ENCODE measurements around the gene HSPA4L.

Gene HSPA4L

DNA sequence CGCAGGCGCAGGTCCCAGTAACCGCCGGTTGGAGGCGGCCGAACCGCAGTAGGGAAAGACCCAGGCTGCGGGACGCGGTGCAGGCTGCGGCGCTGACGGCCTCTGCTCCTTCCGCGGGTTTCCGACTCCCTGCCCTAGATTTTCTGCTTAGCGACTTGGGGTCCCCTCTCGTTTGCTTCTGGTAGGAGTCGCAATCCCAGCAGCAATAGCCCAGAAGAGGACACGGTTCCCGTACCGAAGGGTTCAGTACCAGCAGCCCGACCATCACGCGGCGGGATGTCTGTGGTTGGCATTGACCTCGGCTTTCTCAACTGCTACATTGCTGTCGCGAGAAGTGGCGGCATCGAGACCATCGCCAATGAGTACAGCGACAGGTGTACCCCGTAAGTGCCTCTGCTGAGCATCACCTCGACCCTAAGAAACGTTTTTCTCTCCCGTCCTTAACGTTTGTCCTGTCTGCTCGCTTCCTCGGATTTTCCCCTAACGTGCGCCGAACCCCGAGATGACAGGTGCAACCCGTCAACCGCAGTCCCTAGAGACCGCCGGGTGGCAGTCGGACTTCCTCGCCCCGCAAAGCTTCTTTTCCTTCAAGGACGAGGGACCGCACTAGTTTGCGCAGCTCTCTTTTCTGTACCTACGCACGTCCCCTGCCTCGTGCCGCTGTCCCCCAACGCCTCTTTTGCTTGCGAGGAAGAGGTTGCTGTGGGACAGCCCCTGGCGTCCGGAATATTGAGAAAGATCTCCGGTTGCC, at the start of gene HSPA4L:
HSPA4L (plus strand) TSS at position 48 of the 751 bp plus-strand sequence; CDS start at position 277, 229 bp downstream.
- DNase-seq (ENCODE audit: low read depth in 2 of 2): peak; percentile 20 to 21

DNA sequence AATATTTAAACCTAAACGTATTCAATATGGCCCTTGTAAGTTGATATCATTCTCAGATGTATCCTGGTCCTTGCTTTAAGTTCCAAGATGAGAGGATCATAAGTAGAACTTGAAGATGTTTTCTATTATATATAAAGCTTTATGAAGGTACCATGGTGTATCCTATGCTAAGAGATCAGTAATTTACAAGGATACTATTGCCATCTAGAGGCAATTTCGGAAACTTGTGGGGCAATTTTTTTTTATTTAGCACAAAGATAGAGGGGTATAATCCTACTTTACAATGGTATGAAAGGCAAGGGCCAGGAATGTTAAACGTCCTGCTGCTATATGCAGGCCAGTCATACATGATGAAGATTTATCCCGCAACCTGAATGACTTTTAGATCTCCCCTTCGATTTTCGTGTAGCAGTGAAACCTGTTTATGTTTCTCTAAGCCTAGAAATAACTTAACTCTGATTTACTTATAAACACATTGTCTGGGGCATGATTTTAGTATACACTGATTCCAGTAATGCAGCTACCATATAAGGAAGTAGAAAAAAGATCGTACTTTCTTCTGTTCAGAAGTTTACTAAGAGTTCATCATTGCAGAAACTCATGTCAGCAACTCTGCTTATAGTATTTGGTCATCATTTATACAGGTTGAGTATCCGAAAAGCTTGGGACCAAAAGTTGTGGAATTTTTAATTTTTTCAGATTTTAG, 49.3 kb upstream of the HSPA4L start:
- no peak for DNase-seq (ENCODE audit: low read depth in 2 of 2)

DNA sequence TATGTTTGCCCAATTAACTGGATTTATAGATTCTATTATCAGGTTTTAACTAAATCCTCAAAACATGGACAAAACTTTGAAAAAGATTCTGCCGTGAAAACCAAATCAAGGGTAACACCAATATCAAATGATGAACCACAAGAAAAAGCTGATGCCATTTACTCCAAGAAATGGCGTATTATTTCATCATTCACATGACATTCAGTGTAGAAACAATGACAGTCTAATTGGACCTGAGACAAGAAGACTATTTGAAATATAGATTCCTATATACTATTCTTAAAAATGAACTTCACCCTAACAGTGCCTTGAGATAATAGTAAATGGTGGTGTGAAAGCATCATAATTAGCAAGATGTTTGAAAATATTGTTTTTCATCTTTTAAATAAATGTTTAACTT, 47.1 kb upstream of the HSPA4L start:
- DNase-seq (ENCODE audit: low read depth in 2 of 2): no peak

DNA sequence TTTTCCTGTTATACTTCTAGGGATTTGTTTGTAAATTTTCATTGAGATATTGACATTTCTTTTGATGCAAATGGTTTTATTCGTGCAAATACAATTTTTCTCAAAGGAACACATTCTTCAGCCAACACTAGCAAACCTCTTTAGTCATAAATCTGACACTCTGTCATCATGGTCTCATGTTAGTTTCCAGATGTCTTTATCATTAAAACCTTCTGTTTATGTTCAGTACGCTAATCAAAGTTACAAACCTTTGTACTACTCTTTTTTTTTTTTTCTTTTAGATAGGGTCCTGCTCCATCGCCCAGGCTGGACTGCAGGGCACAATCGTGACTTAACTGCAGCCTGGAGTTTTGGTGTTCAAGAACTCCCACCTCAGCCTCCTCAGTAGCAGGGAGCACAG, 44.8 kb upstream of the HSPA4L start:
- no peak for DNase-seq (ENCODE audit: low read depth in 2 of 2)

DNA sequence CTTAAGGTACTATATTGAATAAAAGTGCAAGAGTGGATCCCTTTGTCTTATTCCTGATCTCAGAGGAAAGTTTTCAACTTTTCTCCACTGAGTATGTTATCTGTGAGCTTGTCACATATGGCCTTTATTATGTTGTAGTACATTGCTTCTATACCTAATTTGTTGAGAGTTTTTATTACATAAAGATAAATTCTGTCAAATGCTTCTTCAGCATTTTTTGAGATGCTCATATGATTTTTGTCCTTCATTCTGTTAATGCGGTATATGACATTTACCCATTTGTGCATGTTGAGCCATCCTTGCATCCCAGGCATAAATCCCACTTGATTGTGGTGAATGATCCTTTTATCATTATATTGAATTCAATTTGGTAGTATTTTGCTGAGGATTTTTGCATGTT, 40.9 kb upstream of the HSPA4L start:
- no peak for DNase-seq (ENCODE audit: low read depth in 2 of 2)

DNA sequence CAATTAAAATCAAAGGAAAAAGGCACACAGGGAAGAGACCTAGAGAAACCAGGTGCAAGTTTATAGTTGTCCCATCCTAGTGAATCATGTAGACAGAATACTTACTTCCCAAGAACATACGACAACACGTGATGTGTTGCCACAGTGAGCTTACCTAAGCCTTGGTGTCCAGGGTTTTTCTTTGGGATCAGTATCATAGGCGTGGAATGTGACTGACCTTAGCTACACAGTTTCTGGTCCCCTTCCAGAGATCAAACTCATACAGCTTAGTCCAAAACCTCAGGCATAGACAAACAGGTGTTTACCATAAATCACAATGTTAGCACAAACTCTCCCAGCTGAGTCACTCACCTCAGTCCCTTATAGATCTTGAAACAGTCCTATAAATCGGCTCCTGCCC, 34.2 kb upstream of the HSPA4L start:
- no peak for DNase-seq (ENCODE audit: low read depth in 2 of 2)

DNA sequence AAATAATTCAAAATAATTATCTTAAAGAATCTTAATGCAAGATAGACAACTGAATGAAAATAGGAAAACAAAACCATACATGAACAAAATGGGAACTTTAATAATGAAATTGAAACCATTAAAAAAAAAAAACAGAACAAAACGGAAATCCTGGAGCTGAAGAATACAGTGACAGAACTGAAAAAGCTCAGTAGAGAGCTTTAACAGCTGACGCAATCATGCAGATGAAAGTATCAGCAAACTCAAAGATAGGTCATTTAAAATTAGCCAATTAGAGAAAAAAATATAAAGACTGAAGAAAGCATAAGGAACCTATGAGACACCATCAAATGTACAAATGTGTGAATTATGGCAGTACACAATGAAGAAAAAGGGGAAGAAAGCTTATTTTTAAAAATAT, 33.2 kb upstream of the HSPA4L start:
- DNase-seq (ENCODE audit: low read depth in 2 of 2): no peak

DNA sequence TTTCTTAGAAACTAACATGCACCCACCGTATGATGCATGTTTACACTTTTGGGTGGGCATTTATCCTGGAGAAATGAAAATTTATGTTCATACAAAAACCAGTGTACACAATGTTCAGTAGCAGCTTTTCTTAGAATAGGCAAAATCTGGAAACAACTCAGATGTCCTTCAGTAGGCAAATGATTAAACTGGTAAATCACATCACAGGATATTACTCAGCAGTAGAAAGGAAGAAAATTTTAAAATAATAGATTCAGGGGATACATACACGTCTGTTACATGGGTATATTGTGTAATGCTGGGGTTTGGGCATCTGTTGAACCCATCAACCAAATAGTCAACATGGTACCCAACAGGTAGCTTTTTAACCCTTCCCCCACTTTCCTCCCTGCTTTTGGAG, 25.2 kb upstream of the HSPA4L start:
- DNase-seq (ENCODE audit: low read depth in 2 of 2): no peak

DNA sequence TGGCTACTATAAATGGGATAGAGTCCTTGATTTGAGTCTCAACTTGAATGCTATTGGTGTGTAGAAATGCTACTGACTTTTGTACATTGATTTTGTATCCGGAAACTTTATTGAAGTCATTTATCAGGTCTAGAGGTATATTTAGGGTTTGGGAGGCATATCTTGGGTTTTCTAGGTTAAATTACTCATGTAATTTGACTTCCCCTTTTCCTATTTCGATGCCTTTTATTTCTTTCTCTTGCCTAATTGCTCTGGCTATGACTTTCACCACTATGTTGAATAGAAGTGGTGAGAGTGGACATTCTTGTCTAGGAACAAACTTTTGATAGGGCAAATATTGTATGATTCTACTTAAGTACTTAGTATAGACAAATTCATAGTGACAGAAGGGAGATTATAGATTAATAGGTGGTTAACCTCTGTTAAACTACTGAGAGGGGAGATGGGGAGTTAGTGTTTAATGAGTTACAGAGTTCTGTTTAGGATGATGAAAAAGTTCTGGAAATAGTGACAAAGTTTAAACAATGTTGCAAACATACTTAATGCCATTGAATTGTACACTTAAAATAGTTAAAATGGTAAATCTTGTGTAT, 22.8 kb upstream of the HSPA4L start:
- DNase-seq (ENCODE audit: low read depth in 2 of 2): no peak

DNA sequence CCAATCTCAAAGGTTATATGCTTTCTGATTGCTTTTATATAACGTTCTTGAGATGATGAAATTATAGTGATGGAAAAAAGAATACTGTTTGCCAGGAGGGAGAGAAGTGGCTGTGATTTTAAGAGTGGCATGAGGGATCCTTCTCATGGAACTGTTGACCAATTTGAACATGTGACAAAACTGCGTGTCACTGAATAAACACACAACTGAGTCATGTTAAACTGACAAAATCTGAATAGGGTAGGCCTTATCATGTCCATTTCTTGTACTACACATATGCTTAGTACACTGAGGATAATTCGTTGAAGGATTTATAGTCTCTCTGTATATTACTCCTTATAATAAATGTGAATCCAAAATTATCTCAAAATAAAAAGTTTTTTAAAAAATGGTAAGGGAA, 22.2 kb upstream of the HSPA4L start:
- no peak for DNase-seq (ENCODE audit: low read depth in 2 of 2)

DNA sequence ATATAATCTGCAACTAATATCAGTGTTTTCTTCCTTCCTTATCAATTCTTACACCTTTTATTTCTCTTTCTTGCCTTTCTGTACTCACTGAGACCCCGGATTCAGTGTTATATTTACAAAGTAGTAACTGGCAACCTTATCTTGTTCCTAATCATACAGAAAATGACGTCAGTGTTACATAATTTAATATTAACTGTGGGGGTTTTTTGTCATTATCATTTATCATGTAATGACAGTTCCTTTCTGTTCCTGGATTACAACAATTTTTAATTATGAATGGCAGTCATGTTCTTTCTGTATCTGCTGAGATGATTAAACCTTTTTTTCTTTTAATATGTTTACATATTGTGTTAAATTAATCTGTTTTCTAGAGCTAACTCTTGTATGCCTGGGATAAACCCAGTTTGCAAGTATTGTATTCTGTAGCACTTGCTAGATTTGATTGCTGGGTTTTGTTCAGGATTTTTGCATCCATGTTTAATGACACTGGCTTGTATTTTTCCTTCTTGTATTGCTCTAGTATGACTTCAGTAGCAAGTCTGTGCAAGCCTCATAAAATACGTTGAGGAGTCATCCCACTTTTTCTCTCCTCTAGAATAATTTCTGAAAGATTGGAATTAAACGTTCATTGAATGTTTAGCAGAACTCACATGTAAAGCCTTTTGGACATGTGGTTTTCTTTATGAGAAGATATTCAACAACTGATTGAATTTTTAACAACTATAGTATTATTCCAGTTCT, 10.4 kb upstream of the HSPA4L start:
- DNase-seq (ENCODE audit: low read depth in 2 of 2): no peak

DNA sequence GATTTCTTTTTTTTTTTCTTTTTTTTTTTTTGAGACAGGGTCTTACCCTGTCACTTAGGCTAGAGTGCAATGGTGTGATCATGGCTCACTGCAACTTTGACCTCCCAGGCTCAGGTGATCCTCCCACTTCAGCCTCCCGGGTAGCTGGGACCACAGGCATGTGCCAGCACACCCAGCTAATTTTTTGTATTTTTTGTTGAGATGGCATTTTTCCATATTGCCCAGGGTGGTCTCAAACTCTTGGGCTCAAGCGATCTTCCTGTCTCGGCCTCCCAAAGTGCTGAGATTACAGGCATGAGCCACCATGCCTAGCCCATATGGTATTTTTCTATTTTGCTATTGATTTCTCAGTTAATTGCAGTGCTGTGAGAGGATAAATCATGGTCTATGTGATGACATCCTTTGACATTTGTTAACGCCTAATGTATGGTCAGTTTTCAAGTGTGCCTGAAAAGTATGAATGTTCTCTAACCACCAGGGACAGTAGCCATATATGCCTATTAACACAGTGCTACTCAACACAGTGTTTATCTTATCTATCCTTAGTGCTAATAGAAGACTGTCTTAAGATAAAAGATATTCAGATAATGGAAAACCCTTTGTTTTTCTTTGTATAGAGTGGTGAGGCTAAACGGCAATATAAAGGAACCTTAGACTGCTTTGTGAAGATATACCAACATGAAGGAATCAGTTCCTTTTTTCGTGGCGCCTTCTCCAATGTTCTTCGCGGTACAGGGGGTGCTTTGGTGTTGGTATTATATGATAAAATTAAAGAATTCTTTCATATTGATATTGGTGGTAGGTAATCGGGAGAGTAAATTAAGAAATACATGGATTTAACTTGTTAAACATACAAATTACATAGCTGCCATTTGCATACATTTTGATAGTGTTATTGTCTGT, 9.1 kb upstream of the HSPA4L start:
- DNase-seq (ENCODE audit: low read depth in 2 of 2): no peak

DNA sequence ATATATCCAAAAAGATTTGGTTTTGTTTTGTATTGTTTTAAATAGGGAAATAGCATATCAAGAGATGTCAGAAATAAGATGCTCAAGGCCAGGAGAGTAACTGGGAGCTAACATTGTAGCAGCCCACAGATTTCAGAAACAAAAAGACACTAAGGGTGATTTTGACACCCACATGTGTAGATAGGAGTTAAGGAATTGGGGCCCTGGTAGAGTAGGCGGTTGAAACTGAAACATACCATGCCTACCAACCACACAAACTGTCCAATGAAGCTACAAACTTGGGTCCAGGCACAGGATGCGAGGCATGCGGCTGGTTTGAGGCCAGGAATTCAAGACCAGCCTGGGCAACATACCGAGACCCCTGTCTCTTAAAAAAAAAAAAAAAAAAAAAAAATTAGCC, 6.3 kb upstream of the HSPA4L start:
- DNase-seq (ENCODE audit: low read depth in 2 of 2): no peak

DNA sequence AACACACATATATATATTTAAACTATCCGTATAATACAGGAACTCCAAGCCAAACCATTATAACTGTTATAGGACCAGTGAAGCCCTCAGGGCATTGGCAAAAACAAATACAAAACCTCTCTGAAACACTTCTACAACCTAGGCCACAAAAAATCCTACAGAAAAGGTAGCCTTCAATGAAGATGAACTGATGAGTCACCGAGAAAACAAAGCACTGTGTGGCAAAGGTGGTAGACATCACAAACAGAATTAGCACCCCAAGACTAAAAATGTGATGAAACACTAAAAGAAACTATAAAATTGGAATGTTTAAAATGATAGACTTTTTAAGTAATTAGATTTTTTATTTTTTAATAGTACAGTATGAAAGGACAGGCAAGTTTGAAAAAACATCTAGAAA, 5.5 kb upstream of the HSPA4L start:
- no peak for DNase-seq (ENCODE audit: low read depth in 2 of 2)

DNA sequence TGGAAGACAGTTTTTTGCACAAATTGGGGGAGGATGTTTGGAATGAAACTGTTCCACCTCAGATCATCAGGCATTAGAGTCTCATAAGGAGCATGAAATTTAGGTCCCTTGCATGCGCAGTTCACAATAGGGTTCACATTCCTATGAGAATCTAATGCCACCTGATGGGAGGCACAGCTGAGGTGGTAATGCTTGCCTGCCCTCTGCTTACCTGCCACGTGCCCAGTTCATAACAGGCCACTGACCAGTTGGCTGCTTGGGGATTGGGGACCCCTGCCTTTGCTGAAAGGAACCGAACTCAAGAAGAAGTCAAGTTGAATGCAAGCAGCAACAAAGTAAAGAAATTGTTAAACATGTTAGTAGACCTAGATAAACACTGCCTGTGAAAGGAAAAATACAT, 4.6 kb upstream of the HSPA4L start:
- no peak for DNase-seq (ENCODE audit: low read depth in 2 of 2)

DNA sequence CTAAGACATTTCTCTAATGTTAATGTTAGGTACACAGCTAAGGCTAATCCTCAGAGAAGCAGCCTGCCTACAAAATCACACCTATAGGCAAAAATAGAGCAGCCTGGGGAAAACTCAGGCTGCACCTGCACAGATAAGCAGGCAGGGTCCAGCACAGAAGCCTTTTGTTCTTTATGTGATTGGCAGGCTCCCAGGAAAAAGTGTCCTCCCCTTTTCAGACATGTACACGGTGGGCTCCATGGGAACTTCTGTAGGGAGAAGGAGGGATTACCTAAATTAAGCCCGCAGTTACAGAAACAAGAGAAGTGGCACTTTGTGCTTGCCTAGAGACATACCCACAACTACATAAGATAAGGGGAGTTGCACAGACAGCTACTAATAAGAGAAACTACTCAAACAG, 4.0 kb upstream of the HSPA4L start:
- no peak for DNase-seq (ENCODE audit: low read depth in 2 of 2)

DNA sequence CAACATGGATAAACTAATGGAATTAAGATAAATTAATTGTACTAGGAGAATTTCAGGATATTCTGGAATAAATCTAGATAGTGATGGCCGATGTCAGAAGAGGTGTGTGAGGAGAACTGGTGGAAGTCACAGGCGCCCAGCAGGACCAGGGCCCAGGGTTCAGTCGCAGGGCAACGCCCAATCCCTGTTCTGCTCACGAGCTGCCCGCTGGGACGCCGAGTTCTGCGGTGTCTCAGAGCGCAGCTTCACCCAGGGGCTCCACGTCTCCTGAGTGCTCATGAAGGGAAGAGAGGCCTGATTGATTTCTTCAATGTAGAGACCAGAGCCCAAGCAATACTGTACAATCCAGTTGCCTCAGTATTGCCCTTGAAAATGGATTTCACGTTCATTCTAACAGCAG, 1.5 kb upstream of the HSPA4L start:
- no peak for DNase-seq (ENCODE audit: low read depth in 2 of 2)

DNA sequence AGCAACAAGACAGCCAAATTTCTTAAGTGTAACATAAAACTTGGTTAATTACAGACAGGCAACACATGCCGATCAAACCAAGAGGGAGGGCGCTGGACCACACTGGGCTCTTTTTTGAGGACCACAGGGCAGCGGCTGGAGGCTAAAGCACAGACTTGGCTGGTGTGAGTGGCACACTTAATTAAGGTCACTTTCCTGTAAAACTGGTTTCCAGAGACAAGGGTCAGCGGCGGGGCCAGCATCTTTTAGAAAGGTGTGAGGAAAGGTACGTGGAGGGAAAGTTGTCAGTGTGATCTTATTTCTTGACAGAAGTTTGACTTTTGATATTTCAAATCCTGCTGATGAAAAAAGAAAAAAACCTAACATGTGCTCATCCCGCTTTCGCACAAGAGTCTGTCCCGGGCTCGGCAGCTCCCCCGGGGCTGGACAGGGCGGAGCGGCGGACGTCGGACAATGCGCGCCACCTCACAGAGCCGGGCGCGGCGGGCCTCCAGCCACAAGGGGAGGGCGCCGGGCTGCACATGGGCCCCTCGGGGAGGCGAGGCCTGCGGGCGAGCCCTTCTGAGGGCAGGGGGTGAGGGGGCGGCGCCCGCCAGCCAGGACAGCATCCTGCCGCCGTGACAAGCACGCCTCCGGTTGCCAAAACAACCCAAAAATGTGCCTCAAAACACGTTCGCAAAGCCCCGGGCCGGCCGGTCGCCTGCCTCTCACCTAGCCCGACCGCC, 660 bp upstream of the HSPA4L start:
- no peak for DNase-seq (ENCODE audit: low read depth in 2 of 2)

DNA sequence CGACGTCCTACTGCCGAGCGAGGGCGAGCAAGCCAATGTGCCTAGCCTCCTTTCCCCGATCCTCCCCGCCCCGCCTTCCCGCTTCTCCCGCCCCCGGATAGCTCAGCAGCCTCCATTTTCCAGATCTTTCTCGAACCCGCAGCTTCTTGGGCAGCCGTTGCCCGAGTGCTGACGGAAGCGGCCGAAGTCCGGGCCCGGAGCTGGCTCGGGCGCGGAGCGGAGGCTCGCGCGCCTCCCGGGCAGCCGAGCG, 172 bp upstream of the HSPA4L start:
- DNase-seq (ENCODE audit: low read depth in 2 of 2): peak; percentile 46 to 54

DNA sequence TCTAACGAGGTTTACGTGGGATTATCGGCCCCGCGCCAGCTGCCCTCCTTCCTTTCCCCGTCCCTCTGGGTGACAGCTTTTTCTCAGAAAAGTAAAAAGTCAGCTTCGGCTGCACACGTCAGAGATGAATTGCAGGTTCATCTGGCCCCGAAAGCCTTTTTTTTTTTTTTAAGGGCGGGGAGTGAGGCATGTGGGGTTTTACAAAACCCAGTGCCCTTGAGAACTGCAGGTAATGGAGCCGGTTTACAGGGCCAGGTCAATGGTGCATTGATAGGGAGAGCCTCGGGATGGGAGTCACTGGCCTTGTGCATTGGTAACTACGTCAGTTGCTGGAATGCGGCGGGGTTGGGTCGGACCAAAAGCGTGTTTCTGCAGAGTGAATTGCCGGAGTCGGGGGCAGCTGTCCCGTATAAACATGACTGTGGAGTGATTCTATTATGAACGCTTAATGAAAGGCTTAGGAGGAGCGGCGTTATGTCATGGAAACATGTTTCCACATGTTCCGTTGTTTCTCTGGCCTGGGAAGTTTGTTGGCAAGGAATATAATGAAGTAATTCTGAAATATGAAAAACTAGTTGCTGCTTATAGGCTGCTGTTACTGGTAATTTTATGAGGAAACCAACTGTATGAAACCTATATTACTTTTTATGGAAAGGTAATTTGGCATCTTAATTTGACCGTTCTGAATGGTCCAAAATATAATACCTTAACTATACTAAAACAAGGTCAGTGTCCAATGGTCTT, 1.1 kb downstream of the HSPA4L start:
- DNase-seq (ENCODE audit: low read depth in 2 of 2): no peak
